ENCODE results near the gene MED25. TPM values are rescaled to one million over a fixed set of nuclear protein-coding genes. Genes with fewer than 3 reads are reported as not detected.

Gene MED25
- total and polyA plus RNA-seq, 9 of the 15 experiments (the other 6 are each of a cell fraction or from before 2014, with no cell fraction given): 4.1 to 93.9 (median 19.3) TPM

DNA sequence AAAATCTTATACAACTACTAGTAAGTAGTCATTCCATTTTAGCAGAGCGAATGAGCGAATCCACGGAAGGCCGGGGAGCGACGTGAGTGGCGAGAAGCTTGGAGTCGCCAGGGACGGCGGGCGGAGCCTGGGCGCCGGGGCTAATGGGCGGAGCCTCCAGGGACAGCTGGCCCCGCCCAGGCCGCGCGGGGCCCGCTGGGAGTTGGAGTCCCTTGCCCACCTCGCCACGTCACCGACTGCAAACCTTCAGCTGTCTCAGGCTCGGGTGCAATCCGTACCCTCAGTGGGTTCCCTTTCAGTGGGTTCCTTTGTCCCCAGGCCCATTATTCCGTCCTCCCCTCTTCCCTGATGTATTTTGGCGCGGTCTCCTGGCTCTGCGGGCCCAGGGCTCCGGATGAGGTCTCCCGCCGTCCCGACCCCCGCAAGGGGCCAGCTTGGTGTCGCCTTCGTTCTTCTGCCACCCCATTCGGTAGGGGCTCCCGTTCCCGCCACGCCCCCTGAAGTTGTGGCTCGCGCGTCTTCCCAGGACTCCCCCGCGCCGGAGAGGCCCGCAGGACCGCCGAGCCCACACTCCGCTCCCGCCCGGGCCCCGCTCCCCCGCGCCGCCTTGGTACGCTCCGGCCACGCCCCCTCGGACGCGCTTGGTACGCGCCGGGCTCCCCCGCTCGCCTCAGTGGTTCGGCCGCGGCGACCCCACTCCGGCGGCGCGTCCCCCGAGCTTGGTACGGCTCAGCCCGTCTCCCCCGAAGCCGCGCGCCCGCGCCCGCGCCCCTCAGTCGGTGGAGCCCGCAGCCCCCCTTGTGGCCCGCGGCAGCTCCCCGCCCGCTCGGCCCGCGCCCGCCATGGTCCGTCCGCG is 32.6 kb downstream of the MED25 start, which contains the start of gene PTOV1 (continued):
- TF ChIP-seq TFE3 (CRISPR knock-in tag; IDR thresholded peaks at IDR 0.05): no peak
- TF ChIP-seq, protein P1, sequence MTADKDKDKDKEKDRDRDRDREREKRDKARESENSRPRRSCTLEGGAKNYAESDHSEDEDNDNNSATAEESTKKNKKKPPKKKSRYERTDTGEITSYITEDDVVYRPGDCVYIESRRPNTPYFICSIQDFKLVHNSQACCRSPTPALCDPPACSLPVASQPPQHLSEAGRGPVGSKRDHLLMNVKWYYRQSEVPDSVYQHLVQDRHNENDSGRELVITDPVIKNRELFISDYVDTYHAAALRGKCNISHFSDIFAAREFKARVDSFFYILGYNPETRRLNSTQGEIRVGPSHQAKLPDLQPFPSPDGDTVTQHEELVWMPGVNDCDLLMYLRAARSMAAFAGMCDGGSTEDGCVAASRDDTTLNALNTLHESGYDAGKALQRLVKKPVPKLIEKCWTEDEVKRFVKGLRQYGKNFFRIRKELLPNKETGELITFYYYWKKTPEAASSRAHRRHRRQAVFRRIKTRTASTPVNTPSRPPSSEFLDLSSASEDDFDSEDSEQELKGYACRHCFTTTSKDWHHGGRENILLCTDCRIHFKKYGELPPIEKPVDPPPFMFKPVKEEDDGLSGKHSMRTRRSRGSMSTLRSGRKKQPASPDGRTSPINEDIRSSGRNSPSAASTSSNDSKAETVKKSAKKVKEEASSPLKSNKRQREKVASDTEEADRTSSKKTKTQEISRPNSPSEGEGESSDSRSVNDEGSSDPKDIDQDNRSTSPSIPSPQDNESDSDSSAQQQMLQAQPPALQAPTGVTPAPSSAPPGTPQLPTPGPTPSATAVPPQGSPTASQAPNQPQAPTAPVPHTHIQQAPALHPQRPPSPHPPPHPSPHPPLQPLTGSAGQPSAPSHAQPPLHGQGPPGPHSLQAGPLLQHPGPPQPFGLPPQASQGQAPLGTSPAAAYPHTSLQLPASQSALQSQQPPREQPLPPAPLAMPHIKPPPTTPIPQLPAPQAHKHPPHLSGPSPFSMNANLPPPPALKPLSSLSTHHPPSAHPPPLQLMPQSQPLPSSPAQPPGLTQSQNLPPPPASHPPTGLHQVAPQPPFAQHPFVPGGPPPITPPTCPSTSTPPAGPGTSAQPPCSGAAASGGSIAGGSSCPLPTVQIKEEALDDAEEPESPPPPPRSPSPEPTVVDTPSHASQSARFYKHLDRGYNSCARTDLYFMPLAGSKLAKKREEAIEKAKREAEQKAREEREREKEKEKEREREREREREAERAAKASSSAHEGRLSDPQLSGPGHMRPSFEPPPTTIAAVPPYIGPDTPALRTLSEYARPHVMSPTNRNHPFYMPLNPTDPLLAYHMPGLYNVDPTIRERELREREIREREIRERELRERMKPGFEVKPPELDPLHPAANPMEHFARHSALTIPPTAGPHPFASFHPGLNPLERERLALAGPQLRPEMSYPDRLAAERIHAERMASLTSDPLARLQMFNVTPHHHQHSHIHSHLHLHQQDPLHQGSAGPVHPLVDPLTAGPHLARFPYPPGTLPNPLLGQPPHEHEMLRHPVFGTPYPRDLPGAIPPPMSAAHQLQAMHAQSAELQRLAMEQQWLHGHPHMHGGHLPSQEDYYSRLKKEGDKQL (CRISPR knock-in tag; IDR thresholded peaks at IDR 0.05; ENCODE audit: borderline replicate concordance): no peak
- TF ChIP-seq SRSF3 (IDR thresholded peaks at IDR 0.05; ENCODE audit: insufficient read depth, low read length): no peak
- TF ChIP-seq ZNF444 (CRISPR knock-in tag; IDR thresholded peaks at IDR 0.05): no peak; the same call in 1 of the 2 replicates
- TF ChIP-seq SIN3A (IDR thresholded peaks at IDR 0.05; ENCODE audit: borderline replicate concordance in 2 of 2, control insufficient read depth in 1 of 2, low read depth in 2 of 2, low read length in 2 of 2): peak; percentile 29 to 61; a peak in 1 of 4 replicates
- TF ChIP-seq KAT2B (IDR thresholded peaks at IDR 0.05; ENCODE audit: low read depth, low read length): no peak
- peak; percentile 43; the same call in 1 of the 2 replicates for TF ChIP-seq ARID1B (IDR thresholded peaks at IDR 0.05)
- no peak for TF ChIP-seq MEF2D (tag; conservative IDR thresholded peaks at IDR 0.05; ENCODE audit: low read depth)
- no peak for TF ChIP-seq ARNT (IDR thresholded peaks at IDR 0.05)
- TF ChIP-seq, protein P2, sequence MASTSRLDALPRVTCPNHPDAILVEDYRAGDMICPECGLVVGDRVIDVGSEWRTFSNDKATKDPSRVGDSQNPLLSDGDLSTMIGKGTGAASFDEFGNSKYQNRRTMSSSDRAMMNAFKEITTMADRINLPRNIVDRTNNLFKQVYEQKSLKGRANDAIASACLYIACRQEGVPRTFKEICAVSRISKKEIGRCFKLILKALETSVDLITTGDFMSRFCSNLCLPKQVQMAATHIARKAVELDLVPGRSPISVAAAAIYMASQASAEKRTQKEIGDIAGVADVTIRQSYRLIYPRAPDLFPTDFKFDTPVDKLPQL (IDR thresholded peaks at IDR 0.05; ENCODE audit: extremely low read depth, insufficient read length): no peak

Data from K562 (cell line).